Left renal cortex interstitium (tissue), 4 donors: ENCODE measurements around the gene POTEF. TPM values are rescaled to one million over a fixed set of nuclear protein-coding genes. Genes with fewer than 3 reads are reported as not detected.
A peak's percentile ranks its signal among the peaks of the same experiment; 100 is the strongest.
"Not testable (repeated sequence)": the region's sequence is repeated elsewhere in the genome, so short reads cannot be mapped to it uniquely, and the experiment has no call there.

ENCODE experiments used
- DNase-seq, 4 donors: peaks; one replicate each; pipeline ENCODE4 v3.0.0-alpha.2; 2013; ENCODE audit warnings: low read depth in 4 of 4, low spot score in 2 of 4, missing footprints in 1 of 4
- polyA plus RNA-seq, 4 donors: library from polyadenylated mRNA; unstranded; fragments of 120-200 nt; gene quantifications; one replicate each; pipeline ENCODE4 v1.2.1, GENCODE V29; 2013; ENCODE audit not compliant: insufficient read length in 4 of 4

The POTEF gene
- polyA plus RNA-seq, 4 donors = 0.10 to 0.13 (median 0.11) TPM; not detected in 1

GRCh38 chr2:130136546-130136945, 7.5 kb upstream of the POTEF start:
- DNase-seq = not testable (repeated sequence)

DNA sequence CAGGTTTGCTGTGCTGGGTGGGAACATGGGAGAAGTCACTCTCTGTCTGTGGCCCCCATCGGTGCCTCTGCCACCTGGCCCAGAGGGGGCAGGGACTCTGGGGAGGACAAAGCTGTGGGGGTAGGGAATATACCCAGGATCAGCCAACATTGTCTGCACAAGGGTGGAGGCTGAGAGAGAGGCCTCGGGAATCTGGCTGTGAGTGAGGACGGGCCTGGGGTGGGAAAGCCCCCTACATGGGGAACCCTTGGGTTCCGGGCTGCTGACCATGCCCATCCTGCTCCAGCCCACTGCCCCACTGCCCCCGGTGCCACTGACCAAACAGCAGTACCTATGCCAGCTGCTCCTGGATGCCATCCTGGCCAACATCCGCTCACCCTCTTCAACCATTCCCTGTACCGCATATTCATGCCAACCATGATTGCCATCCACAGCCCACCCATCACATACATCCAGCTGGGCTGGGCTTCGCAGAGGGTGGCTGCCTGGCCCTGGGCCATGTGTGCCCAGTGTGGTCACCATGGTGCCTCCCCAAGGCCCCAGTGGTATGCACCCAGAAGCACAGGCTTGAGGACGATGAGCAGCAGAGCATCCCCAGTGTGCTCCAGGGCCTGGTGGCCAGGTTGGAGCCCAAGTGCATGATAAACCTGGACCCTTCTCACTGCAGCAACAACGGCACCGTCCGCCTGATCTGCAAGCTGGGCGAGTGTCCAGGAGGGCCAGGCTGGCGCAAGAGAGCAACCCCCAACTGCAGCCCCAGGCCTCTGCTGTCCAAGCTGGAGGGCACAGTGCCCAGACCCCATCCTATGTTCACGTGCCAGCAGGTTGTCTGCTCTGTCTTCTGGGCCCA, 6.9 kb upstream of the POTEF start:
- no peak for DNase-seq

GRCh38 chr2:130128464-130128863, 558 bp downstream of the POTEF start:
- DNase-seq = not testable (repeated sequence)

DNA sequence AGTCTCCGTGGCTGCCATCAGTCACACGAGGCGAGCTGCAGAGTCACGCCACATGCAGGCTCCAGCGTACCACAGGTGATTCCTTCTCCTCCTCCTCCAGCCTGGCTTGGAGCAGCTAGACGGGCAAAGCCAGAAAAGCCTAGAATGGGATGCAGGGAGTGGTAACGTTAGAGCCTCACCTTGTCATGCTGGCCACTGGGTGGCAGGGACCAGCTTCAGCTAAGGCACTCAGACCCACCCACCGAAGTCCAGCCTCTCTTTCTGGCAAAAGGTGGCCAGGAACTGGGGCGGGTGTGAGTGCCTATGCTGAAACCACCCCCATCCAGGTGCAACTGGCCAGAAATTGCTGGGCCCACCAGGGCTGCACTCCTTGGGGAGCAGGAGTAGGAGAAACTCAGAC, 1.3 kb downstream of the POTEF start:
- not testable (repeated sequence) for DNase-seq

DNA sequence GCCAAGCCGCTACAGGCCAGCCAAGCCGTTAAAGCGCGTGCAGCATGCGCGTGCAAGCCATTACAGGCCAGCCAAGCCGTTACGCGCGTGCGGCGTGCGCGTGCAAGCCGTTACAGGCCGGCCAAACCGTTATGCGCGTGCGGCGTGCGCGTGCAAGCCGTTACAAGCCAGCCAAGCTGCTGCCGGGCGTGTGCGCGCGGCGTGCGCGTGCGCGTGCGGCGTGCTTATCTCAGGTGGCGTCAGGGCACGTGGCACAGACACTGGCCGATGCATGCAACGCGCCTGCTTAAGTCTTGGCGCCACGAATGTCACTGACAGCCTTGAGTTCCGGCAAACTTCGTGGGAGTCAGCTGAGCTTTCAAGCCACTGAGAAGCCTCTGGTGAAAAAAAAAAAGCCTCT, 8.1 kb downstream of the POTEF start:
- not testable (repeated sequence) for DNase-seq

DNA sequence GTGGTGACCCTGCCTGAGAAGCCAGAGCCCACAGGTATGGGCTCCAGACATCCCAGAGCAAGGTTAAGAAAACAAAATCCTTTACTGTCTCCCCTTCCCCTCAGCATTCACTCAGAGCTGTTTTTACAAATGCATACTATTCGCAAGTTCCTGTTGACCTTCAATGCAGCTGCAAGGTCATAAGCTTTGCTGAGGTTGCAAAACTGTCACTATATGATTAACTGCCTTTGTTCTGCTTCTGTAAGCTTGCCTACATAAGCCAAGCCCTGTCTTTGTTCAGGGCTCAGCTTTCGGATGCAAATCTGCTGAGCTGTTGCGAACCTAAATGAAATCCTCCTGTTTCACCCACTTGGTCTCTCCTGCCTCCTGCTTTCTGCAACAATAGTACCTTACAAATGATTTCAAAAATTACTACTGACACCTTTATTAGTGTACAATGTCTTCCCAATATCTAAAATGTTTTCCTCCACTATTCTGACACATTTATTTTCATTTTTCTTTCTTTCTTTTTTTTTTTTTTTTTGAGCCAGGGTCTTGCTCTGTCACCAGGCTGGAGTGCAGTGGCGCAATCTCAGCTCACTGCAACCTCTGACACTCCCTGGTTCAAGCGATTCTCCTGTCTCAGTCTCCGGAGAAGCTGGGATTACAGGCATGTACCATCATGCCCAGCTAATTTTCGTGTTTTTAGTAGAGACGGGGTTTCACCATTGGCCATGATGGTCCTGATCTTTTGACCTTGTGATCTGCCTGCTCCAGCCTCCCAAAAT, 26.2 kb downstream of the POTEF start:
- peak in 3 of 4 donors; percentile 6 to 29 (median 26) for DNase-seq

- DNase-seq = not testable (repeated sequence)
These were observed 66.4 kb downstream of the POTEF start for GRCh38 chr2:130062645-130063044.

DNA sequence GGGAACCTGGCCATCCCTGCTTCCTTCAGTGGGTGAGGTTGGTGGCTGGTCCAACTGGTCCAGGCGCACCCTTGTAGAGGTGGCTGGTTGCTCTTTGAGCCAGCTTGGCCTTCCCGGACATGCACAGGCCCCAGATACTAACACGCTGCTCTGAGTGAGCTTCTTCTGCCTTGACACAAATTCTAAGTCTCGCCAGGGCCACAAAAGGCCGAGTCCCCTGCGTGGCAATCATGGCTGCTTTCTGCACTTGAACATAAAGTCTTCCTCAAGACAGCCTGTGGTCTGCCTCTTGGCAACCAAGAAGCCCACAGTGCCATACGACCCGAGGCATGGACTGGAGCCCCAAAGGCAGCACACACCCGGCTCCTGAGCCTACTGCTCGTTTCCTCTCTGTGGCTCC, 69.0 kb downstream of the POTEF start:
- DNase-seq = not testable (repeated sequence)

- DNase-seq = not testable (repeated sequence)
These were observed 72.7 kb downstream of the POTEF start for GRCh38 chr2:130056336-130056735.

DNA sequence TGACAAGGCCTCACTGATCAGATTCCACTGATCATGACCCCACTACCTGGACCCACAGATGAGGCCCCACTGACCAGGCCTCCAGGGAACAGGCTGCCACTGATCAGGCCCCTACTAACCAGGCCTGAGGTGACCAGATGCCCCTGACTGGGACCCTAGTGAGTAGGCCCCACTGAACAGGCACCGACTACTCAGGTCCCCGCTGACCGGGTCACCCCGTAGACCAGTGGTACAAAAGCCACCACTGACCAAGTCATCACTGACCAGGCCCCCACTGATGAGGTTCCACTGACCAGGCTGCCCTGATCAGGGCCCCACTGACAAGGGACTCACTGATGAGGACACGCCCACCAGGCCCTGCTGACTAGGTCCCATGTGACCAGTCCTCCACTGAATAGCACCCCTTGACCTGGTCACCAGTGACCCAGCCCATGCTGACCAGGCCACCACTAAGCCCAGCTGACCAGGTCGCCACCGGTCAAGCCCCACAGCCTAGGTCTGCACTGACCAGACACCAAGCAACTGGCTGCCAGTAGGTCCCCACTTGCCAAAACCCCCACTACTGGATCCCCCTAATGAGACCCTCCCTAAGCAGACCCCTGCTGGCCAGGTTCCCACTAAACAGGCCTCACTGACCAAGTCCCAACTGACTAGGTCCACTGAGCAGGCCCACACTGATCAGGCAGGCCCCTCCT, 75.7 kb downstream of the POTEF start:
- DNase-seq = not testable (repeated sequence)

GRCh38 chr2:130052376-130052775, 76.6 kb downstream of the POTEF start:
- DNase-seq = not testable (repeated sequence)

- DNase-seq = not testable (repeated sequence)
These were observed 80.6 kb downstream of the POTEF start for GRCh38 chr2:130048422-130048821.

- not testable (repeated sequence) for DNase-seq
These were observed 90.8 kb downstream of the POTEF start for GRCh38 chr2:130038265-130038603.

DNA sequence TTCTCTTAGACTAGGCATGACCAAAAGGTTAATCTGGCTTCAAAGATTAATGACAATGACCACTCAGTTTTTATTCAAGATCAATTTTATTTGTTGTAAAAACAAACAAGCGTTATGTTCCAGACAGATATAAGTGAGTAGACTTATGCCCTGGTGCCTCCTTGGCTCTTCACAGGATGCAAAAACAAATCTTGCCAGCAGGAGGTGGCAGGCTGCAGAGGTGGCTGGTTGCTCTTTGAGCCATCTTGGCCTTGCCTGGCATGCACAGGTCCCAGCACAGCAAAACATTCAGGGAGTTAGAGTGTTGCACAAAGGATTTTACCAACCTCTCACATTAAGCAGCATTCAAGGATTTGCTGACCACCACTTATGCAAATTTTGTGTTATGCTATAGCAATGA, 103.1 kb downstream of the POTEF start:
- not testable (repeated sequence) for DNase-seq

Other genes with a start within 250 kb of the POTEF start
- gene RAB6C, start 149.6 kb downstream of the POTEF start, polyA plus RNA-seq = under 1 TPM; 0.18 to 0.91 (median 0.81) TPM
- gene CCDC74B, start 15.9 kb upstream of the POTEF start, polyA plus RNA-seq = 10 to 100 TPM in 3 of 4 donors, 1 to 10 TPM in 1; 7.3 to 26.2 (median 16.5) TPM
- gene SMPD4, start 52.4 kb upstream of the POTEF start, polyA plus RNA-seq = 10 to 100 TPM; 50.3 to 82.2 (median 62.3) TPM
- gene MZT2B, start 53.0 kb upstream of the POTEF start, polyA plus RNA-seq = 100 to 1,000 TPM in 3 of 4 donors, 10 to 100 TPM in 1; 73.6 to 242 (median 161) TPM
- gene TUBA3E, start 69.2 kb upstream of the POTEF start, polyA plus RNA-seq = under 1 TPM in 2 of 4 donors, not detected in 2; 0.11 to 0.26 TPM
- 10 to 100 TPM; 32.9 to 43.6 (median 39.1) TPM for gene IMP4, start 213.7 kb upstream of the POTEF start, polyA plus RNA-seq
- gene PTPN18, start 226.8 kb upstream of the POTEF start, polyA plus RNA-seq = 10 to 100 TPM; 25.6 to 44.3 (median 31.9) TPM